Suppressor macrophage treated with lipopolysaccharide for 1 hour (primary cell): Measurements from ENCODE around the gene UBE2G1.

Experiments used
- DNase-seq, 3 donors: peaks; one replicate each; pipeline ENCODE4 v3.0.0-alpha.2; 2020 to 2022

Gene UBE2G1

GRCh38 chr17:4246674-4247073, 119.8 kb downstream of the UBE2G1 start:
- DNase-seq = no peak

- DNase-seq = no peak
These were observed 124.9 kb downstream of the UBE2G1 start for GRCh38 chr17:4241535-4241934.

GRCh38 chr17:4236456-4236855, 130.0 kb downstream of the UBE2G1 start:
- no peak for DNase-seq

- DNase-seq = no peak
These were observed 130.8 kb downstream of the UBE2G1 start for GRCh38 chr17:4235372-4236279.

- no peak for DNase-seq
These were observed 132.1 kb downstream of the UBE2G1 start for GRCh38 chr17:4234401-4234800.

- DNase-seq = no peak
These were observed 132.7 kb downstream of the UBE2G1 start for GRCh38 chr17:4233668-4234258.

GRCh38 chr17:4232168-4232813, 134.2 kb downstream of the UBE2G1 start:
- no peak for DNase-seq

- DNase-seq = no peak
These were observed 136.6 kb downstream of the UBE2G1 start for GRCh38 chr17:4229627-4230541.

- DNase-seq = no peak
These were observed 144.4 kb downstream of the UBE2G1 start for GRCh38 chr17:4221899-4222659.

GRCh38 chr17:4221163-4221562, 145.3 kb downstream of the UBE2G1 start:
- DNase-seq = no peak

- no peak for DNase-seq
These were observed 145.8 kb downstream of the UBE2G1 start for GRCh38 chr17:4220655-4221054.
